ENCODE measurements around the gene CEP41. TPM values are rescaled to one million over a fixed set of nuclear protein-coding genes. Genes with fewer than 3 reads are reported as not detected.
"Not testable (repeated sequence)": the region's sequence is repeated elsewhere in the genome, so short reads cannot be mapped to it uniquely, and the experiment has no call there.

The CEP41 gene
- total RNA-seq, 2 experiments from 2014 or later: 19.6 to 35.4 TPM

DNA sequence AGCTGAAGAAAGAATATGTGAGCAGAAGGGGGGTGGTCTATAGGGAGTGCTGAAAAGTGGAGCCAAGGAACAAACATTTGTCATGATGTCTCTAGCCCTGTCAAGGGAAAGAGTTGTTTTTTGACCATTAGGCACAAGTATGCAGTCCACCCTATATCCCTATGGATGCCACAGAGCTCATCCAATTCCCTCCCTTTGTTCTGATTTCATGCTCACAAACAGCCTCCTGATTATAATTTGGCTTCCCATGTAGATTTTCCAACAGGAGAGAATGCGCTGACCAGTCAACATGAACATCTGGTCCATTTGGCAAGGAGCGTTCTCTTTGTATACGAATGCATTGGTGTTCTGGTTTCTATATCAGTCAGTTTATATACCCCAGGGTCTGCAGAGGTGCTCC is 12.1 kb upstream of the CEP41 start:
- H3K36me3 ChIP-seq (ENCODE audit: insufficient read depth, low read length): no peaks in the 10 kb centered on the region
- ChIA-PET POLR2A (interaction anchor here (1.3 kb wide), 1 partner anchor 12 kb away, joined by 3 read pairs; the partner anchor contains the start of gene CEP41), CTCF (ENCODE audit: unreplicated experiment) (no interaction called here)
- intact Hi-C loops (cut with micrococcal nuclease; ENCODE audit: unreplicated experiment): no loop called here
- H3K27ac ChIP-seq (ENCODE audit: low read depth, low read length, poor library complexity, severe bottlenecking): no peak overlapping the region
- no peak overlapping the region for H2AFZ ChIP-seq (ENCODE audit: low read length)
- no peak overlapping the region for H3K4me3 ChIP-seq (ENCODE audit: low read depth, low read length, poor library complexity, severe bottlenecking)
- H3K4me1 ChIP-seq (ENCODE audit: insufficient read depth, low read length, poor library complexity, severe bottlenecking): no peaks in the 10 kb centered on the region
- no peaks in the 10 kb centered on the region for H4K20me1 ChIP-seq (ENCODE audit: insufficient read depth, low read length)
- no peak for DNase-seq (ENCODE audit: low spot score)
- no TSS peak for BruUV-seq (replicated peaks)
- H3K9me3 ChIP-seq (ENCODE audit: low read length): peaks cover 7% of the 10 kb centered on the region; the same call in 1 of the 2 replicates
- TF ChIP-seq EZH2phosphoT487 (IDR thresholded peaks at IDR 0.05; ENCODE audit: borderline replicate concordance, low read depth, low read length): no peak
- TF ChIP-seq, protein P1, sequence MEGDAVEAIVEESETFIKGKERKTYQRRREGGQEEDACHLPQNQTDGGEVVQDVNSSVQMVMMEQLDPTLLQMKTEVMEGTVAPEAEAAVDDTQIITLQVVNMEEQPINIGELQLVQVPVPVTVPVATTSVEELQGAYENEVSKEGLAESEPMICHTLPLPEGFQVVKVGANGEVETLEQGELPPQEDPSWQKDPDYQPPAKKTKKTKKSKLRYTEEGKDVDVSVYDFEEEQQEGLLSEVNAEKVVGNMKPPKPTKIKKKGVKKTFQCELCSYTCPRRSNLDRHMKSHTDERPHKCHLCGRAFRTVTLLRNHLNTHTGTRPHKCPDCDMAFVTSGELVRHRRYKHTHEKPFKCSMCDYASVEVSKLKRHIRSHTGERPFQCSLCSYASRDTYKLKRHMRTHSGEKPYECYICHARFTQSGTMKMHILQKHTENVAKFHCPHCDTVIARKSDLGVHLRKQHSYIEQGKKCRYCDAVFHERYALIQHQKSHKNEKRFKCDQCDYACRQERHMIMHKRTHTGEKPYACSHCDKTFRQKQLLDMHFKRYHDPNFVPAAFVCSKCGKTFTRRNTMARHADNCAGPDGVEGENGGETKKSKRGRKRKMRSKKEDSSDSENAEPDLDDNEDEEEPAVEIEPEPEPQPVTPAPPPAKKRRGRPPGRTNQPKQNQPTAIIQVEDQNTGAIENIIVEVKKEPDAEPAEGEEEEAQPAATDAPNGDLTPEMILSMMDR (conservative IDR thresholded peaks at IDR 0.05; ENCODE audit: low read length): no peak
- H3K4me2 ChIP-seq (ENCODE audit: low read length): no peak overlapping the region
- H3K9me2 ChIP-seq (ENCODE audit: insufficient read depth, low read length): no peaks in the 10 kb centered on the region
- H3K79me2 ChIP-seq (ENCODE audit: insufficient read depth, low read depth, low read length): no peaks in the 10 kb centered on the region

DNA sequence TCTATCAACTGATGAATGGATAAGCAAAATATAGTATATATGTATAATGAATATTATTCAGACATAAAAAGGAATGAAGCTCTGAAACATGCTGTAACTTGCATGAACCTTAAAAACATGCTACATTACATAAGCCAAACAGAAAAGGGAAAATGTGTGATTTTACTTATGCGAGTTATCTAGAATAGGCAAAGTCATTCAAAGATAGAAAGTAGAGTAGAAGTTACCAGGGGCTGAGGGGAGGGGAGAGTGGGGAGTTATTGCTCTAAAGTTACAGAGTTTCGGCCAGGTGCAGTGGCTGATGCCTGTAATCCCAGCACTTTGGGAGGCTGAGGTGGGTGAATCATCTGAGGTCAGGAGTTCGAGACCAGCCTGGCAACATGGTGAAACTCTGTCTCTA is 10.5 kb upstream of the CEP41 start:
- H3K79me2 ChIP-seq (ENCODE audit: insufficient read depth, low read depth, low read length); H3K36me3 ChIP-seq (ENCODE audit: insufficient read depth, low read length); H2AFZ ChIP-seq (ENCODE audit: low read length); H3K4me3 ChIP-seq (ENCODE audit: low read depth, low read length, poor library complexity, severe bottlenecking); DNase-seq (ENCODE audit: low spot score); H3K4me1 ChIP-seq (ENCODE audit: insufficient read depth, low read length, poor library complexity, severe bottlenecking); H3K9me3 ChIP-seq (ENCODE audit: low read length); H3K4me2 ChIP-seq (ENCODE audit: low read length); H3K9me2 ChIP-seq (ENCODE audit: insufficient read depth, low read length); H3K27ac ChIP-seq (ENCODE audit: low read depth, low read length, poor library complexity, severe bottlenecking); H4K20me1 ChIP-seq (ENCODE audit: insufficient read depth, low read length); CTCF ChIA-PET (ENCODE audit: unreplicated experiment); intact Hi-C loops (cut with micrococcal nuclease; ENCODE audit: unreplicated experiment); BruUV-seq (replicated peaks): not testable (repeated sequence)
- POLR2A ChIA-PET: interaction anchor here (0.6 kb wide), 1 partner anchor 34 kb away, joined by 3 read pairs; no protein-coding TSS in a partner anchor

DNA sequence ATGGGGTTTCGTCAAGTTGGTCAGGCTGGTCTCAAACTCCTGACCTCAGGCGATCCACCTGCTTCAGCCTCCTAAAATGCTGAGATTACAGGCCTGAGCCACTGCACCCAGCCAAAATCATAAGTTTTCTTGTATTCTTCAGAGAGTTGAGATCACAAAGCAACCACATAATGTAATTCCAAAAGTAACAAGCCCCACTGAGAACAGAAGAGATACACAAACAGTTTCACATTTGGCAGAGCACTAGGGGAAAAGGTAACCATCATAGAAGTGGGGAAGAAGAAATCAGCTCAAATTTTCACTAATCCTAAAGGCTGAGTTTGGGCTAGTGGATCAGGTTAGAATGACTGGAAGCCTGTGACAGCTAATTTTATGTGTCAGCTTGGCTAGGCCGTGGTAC is 5.4 kb upstream of the CEP41 start:
- Histone ChIP-seq H3K4me3 (ENCODE audit: low read depth, low read length, poor library complexity, severe bottlenecking) (no peak overlapping the region), H3K9me2 (ENCODE audit: insufficient read depth, low read length) (no peaks in the 10 kb centered on the region), H3K9me3 (ENCODE audit: low read length) (peaks cover 7% of the 10 kb centered on the region; the same call in 1 of the 2 replicates), H3K79me2 (ENCODE audit: insufficient read depth, low read depth, low read length) (no peaks in the 10 kb centered on the region), H4K20me1 (ENCODE audit: insufficient read depth, low read length) (no peaks in the 10 kb centered on the region), H2AFZ (ENCODE audit: low read length) (no peak overlapping the region), H3K36me3 (ENCODE audit: insufficient read depth, low read length) (no peaks in the 10 kb centered on the region), H3K27ac (ENCODE audit: low read depth, low read length, poor library complexity, severe bottlenecking) (no peak overlapping the region), H3K4me1 (ENCODE audit: insufficient read depth, low read length, poor library complexity, severe bottlenecking) (peaks cover 7% of the 10 kb centered on the region), H3K4me2 (ENCODE audit: low read length) (no peak overlapping the region)
- intact Hi-C loops (cut with micrococcal nuclease; ENCODE audit: unreplicated experiment): loop anchor here (10.0 kb wide), 1 partner anchor 371 kb away; the partner anchor contains the start of gene KLHDC10
- BruUV-seq (replicated peaks): no TSS peak
- TF ChIP-seq EZH2phosphoT487 (IDR thresholded peaks at IDR 0.05; ENCODE audit: borderline replicate concordance, low read depth, low read length): no peak
- TF ChIP-seq, protein P1 (conservative IDR thresholded peaks at IDR 0.05; ENCODE audit: low read length): no peak
- no peak for DNase-seq (ENCODE audit: low spot score)
- CTCF ChIA-PET (ENCODE audit: unreplicated experiment): no interaction called here
- POLR2A ChIA-PET: interaction anchor here (0.9 kb wide), 1 partner anchor 34 kb away, joined by 3 read pairs; no protein-coding TSS in a partner anchor
